K562 (cell line): Measurements from ENCODE around the gene CNKSR1. TPM values are rescaled to one million over a fixed set of nuclear protein-coding genes. Genes with fewer than 3 reads are reported as not detected.

Experiments
- BRD9 ChIP-seq: fragments of 450-650 bp; IDR thresholded peaks from 2 replicates; pipeline ENCODE4 v1.6.1; 2018; ENCODE audit warnings: low read depth; ENCODE audit not compliant: partially characterized antibody
- CBX5 ChIP-seq: IDR thresholded peaks from 2 replicates; pipeline ENCODE4 v1.6.1; 2014; ENCODE audit warnings: low read depth, borderline replicate concordance
- CCNT2 ChIP-seq: IDR thresholded peaks from 2 replicates; pipeline ENCODE4 v1.6.1; 2011; ENCODE audit warnings: borderline replicate concordance, low read depth, mild to moderate bottlenecking, moderate library complexity, mixed read lengths, low read length; ENCODE audit not compliant: insufficient read length; ENCODE audit errors: extremely low read depth
- CXXC5 ChIP-seq: fragments of 250-450 bp; sonication (Bioruptor Pico); IDR thresholded peaks from 2 replicates; pipeline ENCODE4 v1.8.0; 2022; ENCODE audit warnings: inconsistent platforms, mild to moderate bottlenecking, moderate library complexity
- KLF1 ChIP-seq: fragments of 450-650 bp; IDR thresholded peaks from 2 replicates; pipeline ENCODE4 v1.6.1; 2016; ENCODE audit warnings: missing genetic modification characterization, missing compliant biosample characterization
- LCOR ChIP-seq: sonication (generic); formaldehyde crosslinking; IDR thresholded peaks from 2 replicates; pipeline ENCODE4 v1.8.0; 2022; ENCODE audit warnings: mild to moderate bottlenecking, missing genetic modification reagents
- MITF ChIP-seq: IDR thresholded peaks from 2 replicates; pipeline ENCODE4 v1.6.1; 2014; ENCODE audit warnings: antibody characterized with exemption
- MTF1 ChIP-seq: fragments of 250-450 bp; sonication (Bioruptor Pico); IDR thresholded peaks from 2 replicates; pipeline ENCODE4 v1.9.0; 2021; ENCODE audit warnings: moderate library complexity, mild to moderate bottlenecking, inconsistent platforms, borderline replicate concordance
- POLR2AphosphoS2 ChIP-seq: IDR thresholded peaks from 2 replicates; pipeline ENCODE4 v1.6.1; 2012; ENCODE audit warnings: low read length, improper control_type of control experiment
- PRMT5 ChIP-seq: sonication (generic); formaldehyde crosslinking; IDR thresholded peaks from 2 replicates; pipeline ENCODE4 v1.5.0; 2020; ENCODE audit warnings: missing genetic modification reagents
- SIRT6 ChIP-seq: IDR thresholded peaks from one replicate; pipeline ENCODE4 v1.6.1; 2012; ENCODE audit warnings: low read depth, mild to moderate bottlenecking, control low read depth, inconsistent platforms, low read length, moderate library complexity
- TAF1 ChIP-seq: IDR thresholded peaks from 2 replicates; pipeline ENCODE4 v1.6.1; 2011; ENCODE audit warnings: mild to moderate bottlenecking, low read length, moderate library complexity; ENCODE audit not compliant: insufficient read depth, control insufficient read depth, severe bottlenecking; ENCODE audit errors: extremely low read depth
- ZFP1 ChIP-seq: fragments of 450-650 bp; formaldehyde crosslinking; IDR thresholded peaks from 2 replicates; pipeline ENCODE4 v1.4.0; 2020; ENCODE audit warnings: mild to moderate bottlenecking, mixed read lengths
- ZNF175 ChIP-seq: fragments of 200-800 bp; sonication (Bioruptor generic); IDR thresholded peaks from 2 replicates; pipeline ENCODE4 v1.6.1; 2016; ENCODE audit warnings: low read depth, mild to moderate bottlenecking, missing genetic modification characterization, missing compliant biosample characterization
- ZNF24 ChIP-seq: fragments of 450-650 bp; IDR thresholded peaks from 2 replicates; pipeline ENCODE4 v1.6.1; 2016
- ZNF280B ChIP-seq: fragments of 250-450 bp; sonication (Bioruptor Pico); IDR thresholded peaks from 2 replicates; pipeline ENCODE4 v1.5.1; 2021; ENCODE audit warnings: mild to moderate bottlenecking
- ZNF764 ChIP-seq: fragments of 250-450 bp; sonication (Bioruptor Pico); IDR thresholded peaks from 2 replicates; pipeline ENCODE4 v1.4.0; 2020; ENCODE audit warnings: low read depth, mild to moderate bottlenecking, moderate library complexity
- ZSCAN29 ChIP-seq: fragments of 450-650 bp; IDR thresholded peaks from 2 replicates; pipeline ENCODE4 v1.6.1; 2017
- polyA plus RNA-seq, 8 experiments: library from polyadenylated mRNA; depleted of rRNA in 4 of 8; stranded (reverse) in 5 of 8; unstranded in 3 of 8; fragments of >200 nt; fragmentation: Nextera tagmentation in 2 of 8; fragmentation: Illumina TruSeq in 1 of 8; extraction: Ambion mirVana in 2 of 8; extraction: Trizol in 1 of 8; gene quantifications; 2 replicates each; pipeline versions ENCODE4 v1.2.1 to v1.2.3, GENCODE V29; 2011 to 2014; ENCODE audit warnings: inconsistent platforms in 1 of 8, missing spikeins in 1 of 8
- total RNA-seq, 7 experiments: library from RNA; depleted of rRNA in 6 of 7; stranded (reverse); fragments of >200 nt in 6 of 7; fragmentation: Illumina TruSeq in 2 of 7; extraction: Trizol in 2 of 7; gene quantifications; 2 replicates each; pipeline versions ENCODE4 v1.2.1 to v1.2.3, GENCODE V29; 2011 to 2021; ENCODE audit warnings: low replicate concordance in 1 of 7
- TF ChIP-seq, protein P1 (sequence below): fragments of 250-450 bp; sonication (Bioruptor Pico); IDR thresholded peaks from 2 replicates; pipeline ENCODE4 v1.8.0; 2022; ENCODE audit warnings: inconsistent platforms, mild to moderate bottlenecking, moderate library complexity, borderline replicate concordance
- TF ChIP-seq, protein P2 (sequence below): sonication (generic); formaldehyde crosslinking; IDR thresholded peaks from 2 replicates; pipeline ENCODE4 v1.8.1; 2022; ENCODE audit warnings: missing genetic modification reagents
- TF ChIP-seq, protein P3 (sequence below): fragments of 200-800 bp; sonication (Bioruptor generic); IDR thresholded peaks from 2 replicates; pipeline ENCODE4 v1.6.1; 2017; ENCODE audit warnings: missing genetic modification characterization, missing compliant biosample characterization

CNKSR1 gene
- total and polyA plus RNA-seq, 9 of the 15 experiments (the other 6 are each of a cell fraction or from before 2014, with no cell fraction given): 0.03 to 2.8 (median 1.1) TPM

DNA sequence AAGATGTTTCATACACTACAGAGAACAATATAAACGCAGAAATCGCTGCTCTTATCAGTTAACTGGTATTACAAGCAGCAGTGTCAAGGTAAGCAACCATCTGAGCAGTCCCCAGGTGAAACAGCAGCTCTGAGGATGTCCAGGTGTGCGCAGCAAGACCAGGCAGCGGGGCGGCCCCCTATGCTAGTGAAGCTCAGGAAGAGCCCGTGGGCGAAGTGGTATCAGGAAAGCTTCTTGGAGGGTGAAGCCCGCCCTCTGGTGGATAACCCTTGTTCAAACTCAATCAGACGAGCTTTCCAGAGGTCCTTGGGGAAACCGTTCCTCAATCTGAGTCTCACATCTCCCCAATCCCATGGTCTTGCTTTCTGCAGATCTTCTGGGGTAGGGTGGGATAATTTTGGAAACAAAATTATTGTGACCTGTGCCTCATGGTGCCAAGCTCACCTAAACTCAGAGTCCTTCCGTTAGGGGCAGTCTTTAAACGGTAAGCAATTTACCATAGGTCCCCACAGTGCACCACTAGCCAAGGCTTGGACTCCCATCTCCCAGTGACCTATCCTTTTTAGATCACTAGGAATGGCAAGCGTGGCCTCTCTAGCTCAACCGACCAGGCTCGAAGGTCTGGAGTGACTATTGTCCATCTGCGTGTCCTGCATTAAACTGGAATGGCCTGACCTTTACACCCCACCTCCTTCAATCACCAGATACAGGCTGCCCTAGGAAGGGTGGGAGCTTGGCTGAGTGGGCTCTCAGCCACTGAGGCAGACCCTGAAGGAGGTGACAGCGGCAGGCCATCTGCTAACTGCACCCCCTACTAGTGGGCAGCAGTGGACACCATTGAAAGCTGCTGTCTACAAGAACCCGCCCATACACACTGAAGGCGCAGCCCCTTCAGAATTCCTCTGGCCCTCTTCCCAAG is 32.0 kb upstream of the CNKSR1 start (continued):
- TF ChIP-seq ZNF280B (CRISPR knock-in tag): no peak
- no peak for TF ChIP-seq PRMT5 (CRISPR knock-in tag)
- TF ChIP-seq, protein P1, sequence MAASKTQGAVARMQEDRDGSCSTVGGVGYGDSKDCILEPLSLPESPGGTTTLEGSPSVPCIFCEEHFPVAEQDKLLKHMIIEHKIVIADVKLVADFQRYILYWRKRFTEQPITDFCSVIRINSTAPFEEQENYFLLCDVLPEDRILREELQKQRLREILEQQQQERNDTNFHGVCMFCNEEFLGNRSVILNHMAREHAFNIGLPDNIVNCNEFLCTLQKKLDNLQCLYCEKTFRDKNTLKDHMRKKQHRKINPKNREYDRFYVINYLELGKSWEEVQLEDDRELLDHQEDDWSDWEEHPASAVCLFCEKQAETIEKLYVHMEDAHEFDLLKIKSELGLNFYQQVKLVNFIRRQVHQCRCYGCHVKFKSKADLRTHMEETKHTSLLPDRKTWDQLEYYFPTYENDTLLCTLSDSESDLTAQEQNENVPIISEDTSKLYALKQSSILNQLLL (CRISPR knock-in tag): no peak
- no peak for TF ChIP-seq ZNF764 (CRISPR knock-in tag)
- peak; percentile 55 for TF ChIP-seq CXXC5 (CRISPR knock-in tag)
- TF ChIP-seq BRD9: peak; percentile 75
- TF ChIP-seq, protein P2, sequence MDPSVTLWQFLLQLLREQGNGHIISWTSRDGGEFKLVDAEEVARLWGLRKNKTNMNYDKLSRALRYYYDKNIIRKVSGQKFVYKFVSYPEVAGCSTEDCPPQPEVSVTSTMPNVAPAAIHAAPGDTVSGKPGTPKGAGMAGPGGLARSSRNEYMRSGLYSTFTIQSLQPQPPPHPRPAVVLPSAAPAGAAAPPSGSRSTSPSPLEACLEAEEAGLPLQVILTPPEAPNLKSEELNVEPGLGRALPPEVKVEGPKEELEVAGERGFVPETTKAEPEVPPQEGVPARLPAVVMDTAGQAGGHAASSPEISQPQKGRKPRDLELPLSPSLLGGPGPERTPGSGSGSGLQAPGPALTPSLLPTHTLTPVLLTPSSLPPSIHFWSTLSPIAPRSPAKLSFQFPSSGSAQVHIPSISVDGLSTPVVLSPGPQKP (CRISPR knock-in tag): no peak
- TF ChIP-seq CBX5: no peak
- TF ChIP-seq KLF1 (tag): no peak
- TF ChIP-seq, protein P3, sequence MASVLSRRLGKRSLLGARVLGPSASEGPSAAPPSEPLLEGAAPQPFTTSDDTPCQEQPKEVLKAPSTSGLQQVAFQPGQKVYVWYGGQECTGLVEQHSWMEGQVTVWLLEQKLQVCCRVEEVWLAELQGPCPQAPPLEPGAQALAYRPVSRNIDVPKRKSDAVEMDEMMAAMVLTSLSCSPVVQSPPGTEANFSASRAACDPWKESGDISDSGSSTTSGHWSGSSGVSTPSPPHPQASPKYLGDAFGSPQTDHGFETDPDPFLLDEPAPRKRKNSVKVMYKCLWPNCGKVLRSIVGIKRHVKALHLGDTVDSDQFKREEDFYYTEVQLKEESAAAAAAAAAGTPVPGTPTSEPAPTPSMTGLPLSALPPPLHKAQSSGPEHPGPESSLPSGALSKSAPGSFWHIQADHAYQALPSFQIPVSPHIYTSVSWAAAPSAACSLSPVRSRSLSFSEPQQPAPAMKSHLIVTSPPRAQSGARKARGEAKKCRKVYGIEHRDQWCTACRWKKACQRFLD (CRISPR knock-in tag): no peak
- TF ChIP-seq TAF1: no peak
- no peak for TF ChIP-seq ZNF175 (CRISPR knock-in tag)
- TF ChIP-seq ZSCAN29: no peak
- no peak for TF ChIP-seq SIRT6
- TF ChIP-seq LCOR (CRISPR knock-in tag): peak; percentile 79; the same call in 1 of the 2 replicates
- no peak for TF ChIP-seq MTF1 (CRISPR knock-in tag)
- no peak for TF ChIP-seq POLR2AphosphoS2
- TF ChIP-seq MITF: 0 out of 2 replicates have a peak, but pooled peaks have one; percentile 11
- 0 out of 2 replicates have a peak, but pooled peaks have one; percentile 20 for TF ChIP-seq ZNF24
- TF ChIP-seq CCNT2: no peak
- no peak for TF ChIP-seq ZFP1
